K562 (cell line): ENCODE results near the gene DCAF8. TPM values are rescaled to one million over a fixed set of nuclear protein-coding genes. Genes with fewer than 3 reads are reported as not detected.

ENCODE experiments used
- ATF1 ChIP-seq, 2 experiments: fragments of 450-650 bp in 1 of 2; IDR thresholded peaks; 2 replicates each; pipeline ENCODE4 v1.6.1; 2016; ENCODE audit warnings: missing compliant biosample characterization in 1 of 2, missing genetic modification characterization in 1 of 2
- CBFB ChIP-seq: sonication (generic); formaldehyde crosslinking; IDR thresholded peaks from 2 replicates; pipeline ENCODE4 v1.4.0; 2020; ENCODE audit warnings: mild to moderate bottlenecking, missing genetic modification reagents
- DPF2 ChIP-seq: fragments of 450-650 bp; IDR thresholded peaks from 2 replicates; pipeline ENCODE4 v1.6.1; 2016
- FOXJ2 ChIP-seq: fragments of 200-800 bp; sonication (Bioruptor generic); IDR thresholded peaks from 2 replicates; pipeline ENCODE4 v1.6.1; 2016; ENCODE audit warnings: missing genetic modification characterization, missing compliant biosample characterization
- STAG1 ChIP-seq: sonication (generic); formaldehyde crosslinking; IDR thresholded peaks from 2 replicates; pipeline ENCODE4 v1.5.0; 2020; ENCODE audit warnings: missing genetic modification reagents, borderline replicate concordance
- TAF15 ChIP-seq: fragments of 200-400 bp; formaldehyde crosslinking; IDR thresholded peaks from 2 replicates; pipeline ENCODE4 v1.6.1; 2017; ENCODE audit warnings: mild to moderate bottlenecking, low read depth, low read length, moderate library complexity
- TBP ChIP-seq: optimal IDR thresholded peaks from 2 replicates; pipeline ENCODE3; 2011; ENCODE audit warnings: low read depth, low read length, improper control_type of control experiment
- ZNF175 ChIP-seq: fragments of 200-800 bp; sonication (Bioruptor generic); IDR thresholded peaks from 2 replicates; pipeline ENCODE4 v1.6.1; 2016; ENCODE audit warnings: low read depth, mild to moderate bottlenecking, missing genetic modification characterization, missing compliant biosample characterization
- polyA plus RNA-seq, 8 experiments: library from polyadenylated mRNA; depleted of rRNA in 4 of 8; stranded (reverse) in 5 of 8; unstranded in 3 of 8; fragments of >200 nt; fragmentation: Nextera tagmentation in 2 of 8; fragmentation: Illumina TruSeq in 1 of 8; extraction: Ambion mirVana in 2 of 8; extraction: Trizol in 1 of 8; gene quantifications; 2 replicates each; pipeline versions ENCODE4 v1.2.1 to v1.2.3, GENCODE V29; 2011 to 2014; ENCODE audit warnings: inconsistent platforms in 1 of 8, missing spikeins in 1 of 8
- total RNA-seq, 7 experiments: library from RNA; depleted of rRNA in 6 of 7; stranded (reverse); fragments of >200 nt in 6 of 7; fragmentation: Illumina TruSeq in 2 of 7; extraction: Trizol in 2 of 7; gene quantifications; 2 replicates each; pipeline versions ENCODE4 v1.2.1 to v1.2.3, GENCODE V29; 2011 to 2021; ENCODE audit warnings: low replicate concordance in 1 of 7
- TF ChIP-seq, protein P1 (sequence below), 3 experiments: IDR thresholded peaks in 2 of 3; conservative IDR thresholded peaks in 1 of 3; 2 replicates each; pipeline ENCODE4 v1.5.1; 2011 to 2012; ENCODE audit warnings: low read length in 3 of 3, mild to moderate bottlenecking in 3 of 3, control low read depth in 2 of 3, improper control_type of control experiment in 1 of 3, inconsistent platforms in 1 of 3, low read depth in 1 of 3, mixed read lengths in 1 of 3, moderate library complexity in 1 of 3; ENCODE audit not compliant: insufficient read depth in 2 of 3
- TF ChIP-seq, protein P2 (sequence below): sonication (generic); formaldehyde crosslinking; IDR thresholded peaks from 2 replicates; pipeline ENCODE4 v1.8.0; 2022; ENCODE audit warnings: missing genetic modification reagents, mild to moderate bottlenecking, moderate library complexity, borderline replicate concordance
- TF ChIP-seq, protein P3 (sequence below), 2 experiments: fragments of 450-650 bp; formaldehyde crosslinking in 1 of 2; IDR thresholded peaks; 2 replicates each; pipeline versions ENCODE4 v1.4.0 to v1.6.1; 2014 to 2020; ENCODE audit warnings: mild to moderate bottlenecking in 2 of 2, borderline replicate concordance in 1 of 2, low read depth in 1 of 2
- TF ChIP-seq, protein P4 (sequence below): IDR thresholded peaks from 2 replicates; pipeline ENCODE4 v1.6.1; 2011; ENCODE audit warnings: borderline replicate concordance, low read depth, mild to moderate bottlenecking, moderate library complexity, low read length; ENCODE audit not compliant: insufficient read depth, poor library complexity, severe bottlenecking

Gene DCAF8
- total and polyA plus RNA-seq, 9 of the 15 experiments (the other 6 are each of a cell fraction or from before 2014, with no cell fraction given), result 11.6 to 149 (median 81.3) TPM

DNA sequence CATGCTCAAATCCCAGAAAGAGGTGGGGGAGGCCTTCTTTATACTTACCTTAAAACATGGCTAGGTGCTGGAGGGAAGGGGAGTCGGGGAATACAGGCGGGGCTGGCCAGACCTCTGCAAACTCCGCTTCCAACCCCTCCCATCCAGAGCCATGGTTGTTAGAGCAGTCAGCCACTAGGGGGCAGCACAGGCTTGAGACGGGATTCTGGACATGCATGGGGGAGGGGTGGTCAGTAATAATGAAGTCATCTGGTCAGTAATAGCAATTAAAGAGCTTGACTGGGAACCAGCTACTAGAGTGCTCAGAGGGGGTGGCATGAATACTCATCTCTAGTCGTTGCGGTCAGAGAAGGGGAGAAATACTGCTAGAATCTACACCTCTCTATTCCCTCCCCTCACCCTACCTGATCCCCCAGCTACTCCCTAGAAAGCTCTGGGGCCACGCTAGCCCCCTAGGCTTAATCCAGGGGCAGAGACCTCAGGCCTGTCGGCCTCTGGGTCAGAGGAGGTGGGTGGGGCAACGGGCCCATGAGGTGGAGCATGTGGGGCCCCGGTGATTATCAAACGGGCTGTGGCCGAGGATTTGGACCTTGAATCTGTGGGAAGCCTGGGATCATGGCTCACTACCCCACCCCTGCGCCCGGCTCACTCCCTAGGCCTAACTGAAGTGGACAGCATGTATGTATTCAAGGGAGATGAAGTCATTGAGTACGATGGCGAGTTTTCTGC, 69.1 kb downstream of the DCAF8 start (continued):
- TF ChIP-seq, protein P1, sequence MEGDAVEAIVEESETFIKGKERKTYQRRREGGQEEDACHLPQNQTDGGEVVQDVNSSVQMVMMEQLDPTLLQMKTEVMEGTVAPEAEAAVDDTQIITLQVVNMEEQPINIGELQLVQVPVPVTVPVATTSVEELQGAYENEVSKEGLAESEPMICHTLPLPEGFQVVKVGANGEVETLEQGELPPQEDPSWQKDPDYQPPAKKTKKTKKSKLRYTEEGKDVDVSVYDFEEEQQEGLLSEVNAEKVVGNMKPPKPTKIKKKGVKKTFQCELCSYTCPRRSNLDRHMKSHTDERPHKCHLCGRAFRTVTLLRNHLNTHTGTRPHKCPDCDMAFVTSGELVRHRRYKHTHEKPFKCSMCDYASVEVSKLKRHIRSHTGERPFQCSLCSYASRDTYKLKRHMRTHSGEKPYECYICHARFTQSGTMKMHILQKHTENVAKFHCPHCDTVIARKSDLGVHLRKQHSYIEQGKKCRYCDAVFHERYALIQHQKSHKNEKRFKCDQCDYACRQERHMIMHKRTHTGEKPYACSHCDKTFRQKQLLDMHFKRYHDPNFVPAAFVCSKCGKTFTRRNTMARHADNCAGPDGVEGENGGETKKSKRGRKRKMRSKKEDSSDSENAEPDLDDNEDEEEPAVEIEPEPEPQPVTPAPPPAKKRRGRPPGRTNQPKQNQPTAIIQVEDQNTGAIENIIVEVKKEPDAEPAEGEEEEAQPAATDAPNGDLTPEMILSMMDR (IDR thresholded peaks at IDR 0.05 in 2 of 3, conservative IDR thresholded peaks at IDR 0.05 in 1 of 3; ENCODE audit: insufficient read depth in 2 of 3, low read depth in 1 of 3, low read length in 3 of 3), result peak; percentile 93 to 96 (median 95)
- TF ChIP-seq STAG1 (CRISPR knock-in tag) (peak; percentile 79; the same call in 1 of the 2 replicates), TBP (peak; percentile 12), ATF1 (CRISPR knock-in tag; IDR thresholded peaks at IDR 0.05) (no peak), ATF1 (tag; IDR thresholded peaks at IDR 0.05) (0 out of 2 replicates have a peak, but pooled peaks have one; percentile 35), TAF15 (no peak), FOXJ2 (tag) (no peak), CBFB (CRISPR knock-in tag) (0 out of 2 replicates have a peak, but pooled peaks have one; percentile 46), ZNF175 (CRISPR knock-in tag) (no peak), DPF2 (0 out of 2 replicates have a peak, but pooled peaks have one; percentile 25)
- TF ChIP-seq, protein P2, sequence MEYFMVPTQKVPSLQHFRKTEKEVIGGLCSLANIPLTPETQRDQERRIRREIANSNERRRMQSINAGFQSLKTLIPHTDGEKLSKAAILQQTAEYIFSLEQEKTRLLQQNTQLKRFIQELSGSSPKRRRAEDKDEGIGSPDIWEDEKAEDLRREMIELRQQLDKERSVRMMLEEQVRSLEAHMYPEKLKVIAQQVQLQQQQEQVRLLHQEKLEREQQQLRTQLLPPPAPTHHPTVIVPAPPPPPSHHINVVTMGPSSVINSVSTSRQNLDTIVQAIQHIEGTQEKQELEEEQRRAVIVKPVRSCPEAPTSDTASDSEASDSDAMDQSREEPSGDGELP (CRISPR knock-in tag), result peak; percentile 64; the same call in 1 of the 2 replicates
- TF ChIP-seq, protein P3, sequence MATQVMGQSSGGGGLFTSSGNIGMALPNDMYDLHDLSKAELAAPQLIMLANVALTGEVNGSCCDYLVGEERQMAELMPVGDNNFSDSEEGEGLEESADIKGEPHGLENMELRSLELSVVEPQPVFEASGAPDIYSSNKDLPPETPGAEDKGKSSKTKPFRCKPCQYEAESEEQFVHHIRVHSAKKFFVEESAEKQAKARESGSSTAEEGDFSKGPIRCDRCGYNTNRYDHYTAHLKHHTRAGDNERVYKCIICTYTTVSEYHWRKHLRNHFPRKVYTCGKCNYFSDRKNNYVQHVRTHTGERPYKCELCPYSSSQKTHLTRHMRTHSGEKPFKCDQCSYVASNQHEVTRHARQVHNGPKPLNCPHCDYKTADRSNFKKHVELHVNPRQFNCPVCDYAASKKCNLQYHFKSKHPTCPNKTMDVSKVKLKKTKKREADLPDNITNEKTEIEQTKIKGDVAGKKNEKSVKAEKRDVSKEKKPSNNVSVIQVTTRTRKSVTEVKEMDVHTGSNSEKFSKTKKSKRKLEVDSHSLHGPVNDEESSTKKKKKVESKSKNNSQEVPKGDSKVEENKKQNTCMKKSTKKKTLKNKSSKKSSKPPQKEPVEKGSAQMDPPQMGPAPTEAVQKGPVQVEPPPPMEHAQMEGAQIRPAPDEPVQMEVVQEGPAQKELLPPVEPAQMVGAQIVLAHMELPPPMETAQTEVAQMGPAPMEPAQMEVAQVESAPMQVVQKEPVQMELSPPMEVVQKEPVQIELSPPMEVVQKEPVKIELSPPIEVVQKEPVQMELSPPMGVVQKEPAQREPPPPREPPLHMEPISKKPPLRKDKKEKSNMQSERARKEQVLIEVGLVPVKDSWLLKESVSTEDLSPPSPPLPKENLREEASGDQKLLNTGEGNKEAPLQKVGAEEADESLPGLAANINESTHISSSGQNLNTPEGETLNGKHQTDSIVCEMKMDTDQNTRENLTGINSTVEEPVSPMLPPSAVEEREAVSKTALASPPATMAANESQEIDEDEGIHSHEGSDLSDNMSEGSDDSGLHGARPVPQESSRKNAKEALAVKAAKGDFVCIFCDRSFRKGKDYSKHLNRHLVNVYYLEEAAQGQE (IDR thresholded peaks at IDR 0.05; ENCODE audit: borderline replicate concordance), result peak; percentile 85
- TF ChIP-seq, protein P3 (CRISPR knock-in tag; IDR thresholded peaks at IDR 0.05; ENCODE audit: low read depth), result no peak
- TF ChIP-seq, protein P4, sequence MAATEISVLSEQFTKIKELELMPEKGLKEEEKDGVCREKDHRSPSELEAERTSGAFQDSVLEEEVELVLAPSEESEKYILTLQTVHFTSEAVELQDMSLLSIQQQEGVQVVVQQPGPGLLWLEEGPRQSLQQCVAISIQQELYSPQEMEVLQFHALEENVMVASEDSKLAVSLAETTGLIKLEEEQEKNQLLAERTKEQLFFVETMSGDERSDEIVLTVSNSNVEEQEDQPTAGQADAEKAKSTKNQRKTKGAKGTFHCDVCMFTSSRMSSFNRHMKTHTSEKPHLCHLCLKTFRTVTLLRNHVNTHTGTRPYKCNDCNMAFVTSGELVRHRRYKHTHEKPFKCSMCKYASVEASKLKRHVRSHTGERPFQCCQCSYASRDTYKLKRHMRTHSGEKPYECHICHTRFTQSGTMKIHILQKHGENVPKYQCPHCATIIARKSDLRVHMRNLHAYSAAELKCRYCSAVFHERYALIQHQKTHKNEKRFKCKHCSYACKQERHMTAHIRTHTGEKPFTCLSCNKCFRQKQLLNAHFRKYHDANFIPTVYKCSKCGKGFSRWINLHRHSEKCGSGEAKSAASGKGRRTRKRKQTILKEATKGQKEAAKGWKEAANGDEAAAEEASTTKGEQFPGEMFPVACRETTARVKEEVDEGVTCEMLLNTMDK, result peak; percentile 69
